Upper lobe of left lung (tissue), 4 donors: ENCODE results near the gene GAD1.

Source experiments
- CTCF ChIP-seq, 6 experiments: fragments of 450-650 bp in 4 of 6; fragments of 200-600 bp in 2 of 6; sonication (generic) in 2 of 6; IDR thresholded peaks; one replicate each; pipeline ENCODE4 v1.5.1; 2016 to 2019; ENCODE audit warnings: antibody characterized with exemption in 6 of 6
- EP300 ChIP-seq, 4 donors: sonication (generic); formaldehyde crosslinking; IDR thresholded peaks; one replicate each; pipeline ENCODE4 v1.5.1; 2017; ENCODE audit warnings: antibody characterized with exemption in 4 of 4, control low read depth in 2 of 4
- POLR2A ChIP-seq, 4 donors: fragments of 450-650 bp; IDR thresholded peaks; one replicate each; pipeline ENCODE4 v1.5.1; 2016 to 2017; ENCODE audit warnings: antibody characterized with exemption in 4 of 4, mild to moderate bottlenecking in 2 of 4
- POLR2AphosphoS5 ChIP-seq, 2 donors: sonication (generic); formaldehyde crosslinking; IDR thresholded peaks; one replicate each; pipeline ENCODE4 v1.5.1; 2017; ENCODE audit warnings: antibody characterized with exemption in 2 of 2

DNA sequence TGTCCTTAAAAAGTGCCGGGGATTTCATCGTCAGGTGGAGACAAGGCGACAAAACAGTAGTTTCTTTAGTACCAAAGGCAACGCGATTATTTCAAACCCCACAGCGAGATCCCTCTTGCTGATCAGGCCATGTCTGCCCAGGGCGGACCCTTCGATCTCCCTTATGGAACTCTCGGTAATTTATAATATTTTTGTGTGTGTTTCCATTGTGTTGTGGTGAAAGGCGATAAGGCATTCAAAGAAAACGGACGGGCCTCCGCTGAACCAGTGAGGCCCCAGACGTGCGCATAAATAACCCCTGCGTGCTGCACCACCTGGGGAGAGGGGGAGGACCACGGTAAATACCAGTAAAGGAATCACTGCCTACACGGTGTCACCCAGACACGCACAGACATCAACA is 1.4 kb upstream of the GAD1 start:
- TF ChIP-seq CTCF (IDR thresholded peaks at IDR 0.05) (no peak), POLR2A (IDR thresholded peaks at IDR 0.05) (no peak), EP300 (IDR thresholded peaks at IDR 0.05) (no peak), POLR2AphosphoS5 (IDR thresholded peaks at IDR 0.05) (no peak)
